Lung (tissue), 12 donors: Measurements from ENCODE around the gene NIPAL3. TPM values are rescaled to one million over a fixed set of nuclear protein-coding genes. Genes with fewer than 3 reads are reported as not detected.
"Not testable (repeated sequence)": the region's sequence is repeated elsewhere in the genome, so short reads cannot be mapped to it uniquely, and the experiment has no call there.

Source experiments
- ATAC-seq: fragments of 200-7000 bp; cut with Tn5 transposase; one replicate; pipeline ENCODE4 v1.9.1; 2020; ENCODE audit warnings: moderate number of reproducible peaks; ENCODE audit not compliant: insufficient read depth, low FRiP score
- DNase-seq, 3 donors: peaks; one replicate each; pipeline ENCODE4 v3.0.0-alpha.2; 2013 to 2017
- H3K27ac ChIP-seq, 2 donors: one replicate each; pipeline ENCODE4 v1.5.1; 2013; ENCODE audit warnings: mild to moderate bottlenecking in 2 of 2, moderate library complexity in 2 of 2, control low read depth in 1 of 2, inconsistent platforms in 1 of 2, low read depth in 1 of 2, low read length in 1 of 2
- H3K27me3 ChIP-seq, 3 donors: one replicate each; pipeline ENCODE4 v1.5.1; 2013; ENCODE audit warnings: low read length in 2 of 3; ENCODE audit not compliant: control insufficient read depth in 3 of 3, insufficient read depth in 3 of 3
- H3K36me3 ChIP-seq, 4 donors: one replicate each; pipeline ENCODE4 v1.5.1; 2013; ENCODE audit warnings: low read length in 4 of 4, mild to moderate bottlenecking in 1 of 4, moderate library complexity in 1 of 4; ENCODE audit not compliant: control insufficient read depth in 4 of 4, insufficient read depth in 4 of 4
- H3K4me1 ChIP-seq, 5 donors: one replicate each; pipeline ENCODE4 v1.5.1; 2013; ENCODE audit warnings: low read length in 5 of 5, mild to moderate bottlenecking in 2 of 5, moderate library complexity in 1 of 5; ENCODE audit not compliant: control insufficient read depth in 5 of 5, insufficient read depth in 5 of 5
- H3K4me3 ChIP-seq: one replicate; pipeline ENCODE4 v1.5.1; 2013; ENCODE audit warnings: mild to moderate bottlenecking, control low read depth, moderate library complexity
- H3K9ac ChIP-seq, 2 donors: one replicate each; pipeline ENCODE4 v1.5.1; 2013; ENCODE audit warnings: low read length in 2 of 2, control low read depth in 1 of 2; ENCODE audit not compliant: insufficient read depth in 1 of 2
- H3K9me3 ChIP-seq, 4 donors: one replicate each; pipeline ENCODE4 v1.5.1; 2013; ENCODE audit warnings: low read length in 3 of 4, mild to moderate bottlenecking in 1 of 4, moderate library complexity in 1 of 4; ENCODE audit not compliant: control insufficient read depth in 4 of 4, insufficient read depth in 3 of 4
- WGBS, 2 donors: extraction: QIAGEN DNeasy Blood & Tissue Kit; methylation state at CpG; one replicate each; pipeline ENCODE4 v1.1.7; 2013; 5-methylcytosine and 5-hydroxymethylcytosine counted together
- polyA plus RNA-seq, 2 donors: library from polyadenylated mRNA; stranded (reverse); fragments of 200-250 nt; gene quantifications; one replicate each; pipeline ENCODE4 v1.2.1, GENCODE V29; 2013
- total RNA-seq, 2 donors: library from RNA; depleted of rRNA in 1 of 2; stranded (reverse); fragments of >200 nt in 1 of 2; gene quantifications; one replicate each; pipeline ENCODE4 v1.2.1, GENCODE V29; 2014 to 2021
- TF ChIP-seq, protein P1 (sequence below): IDR thresholded peaks from 2 replicates; pipeline ENCODE4 v1.5.1; 2012; ENCODE audit warnings: mild to moderate bottlenecking; ENCODE audit errors: control extremely low read depth, extremely low read depth
- donor health status: control.
- donor health status: control.
- donor health status: Bipolar disorder and iron deficiency.
- donor health status: healthy.
- donor health status: DM: yes; HTN: yes; CAD: no.

Gene NIPAL3
- total and polyA plus RNA-seq, 4 donors: 11.9 to 31.8 (median 19.8) TPM

DNA sequence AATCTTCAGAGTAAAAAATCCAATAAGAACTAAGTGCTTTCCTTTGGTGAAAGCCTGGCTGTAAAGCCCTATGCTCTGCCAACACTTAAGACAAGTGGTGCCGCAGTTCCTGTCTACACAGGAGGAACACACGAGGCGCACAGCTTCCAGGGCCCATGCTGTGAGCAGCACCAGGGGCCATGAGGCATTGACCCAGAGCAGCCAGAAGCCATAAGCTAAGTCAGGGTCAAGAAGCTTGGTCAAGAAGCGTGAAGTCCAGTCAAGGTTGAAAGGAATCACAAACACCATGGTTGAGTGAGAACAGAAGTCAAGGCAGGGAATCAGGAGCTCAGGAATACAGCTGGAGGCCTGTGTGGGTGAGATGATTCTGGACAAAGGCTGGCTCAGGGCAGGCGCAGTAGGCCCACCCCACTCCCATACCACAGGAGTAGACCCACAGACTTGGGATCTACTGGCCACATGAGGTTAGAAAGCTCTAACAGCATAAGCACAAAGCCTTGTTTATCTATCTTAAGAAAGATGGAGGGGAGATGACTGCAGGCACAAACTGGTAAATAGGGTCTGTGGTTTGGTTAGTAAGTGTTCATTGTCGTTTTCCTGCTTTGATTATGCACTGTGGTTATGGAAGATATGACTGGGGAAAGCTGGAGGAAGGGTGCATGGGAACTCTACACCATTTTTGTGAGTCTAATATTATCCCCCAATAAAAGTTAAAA is 44.1 kb downstream of the NIPAL3 start:
- H3K9ac ChIP-seq: no peak overlapping the region
- H3K4me1 ChIP-seq: no peaks in the 10 kb centered on the region
- TF ChIP-seq, protein P1, sequence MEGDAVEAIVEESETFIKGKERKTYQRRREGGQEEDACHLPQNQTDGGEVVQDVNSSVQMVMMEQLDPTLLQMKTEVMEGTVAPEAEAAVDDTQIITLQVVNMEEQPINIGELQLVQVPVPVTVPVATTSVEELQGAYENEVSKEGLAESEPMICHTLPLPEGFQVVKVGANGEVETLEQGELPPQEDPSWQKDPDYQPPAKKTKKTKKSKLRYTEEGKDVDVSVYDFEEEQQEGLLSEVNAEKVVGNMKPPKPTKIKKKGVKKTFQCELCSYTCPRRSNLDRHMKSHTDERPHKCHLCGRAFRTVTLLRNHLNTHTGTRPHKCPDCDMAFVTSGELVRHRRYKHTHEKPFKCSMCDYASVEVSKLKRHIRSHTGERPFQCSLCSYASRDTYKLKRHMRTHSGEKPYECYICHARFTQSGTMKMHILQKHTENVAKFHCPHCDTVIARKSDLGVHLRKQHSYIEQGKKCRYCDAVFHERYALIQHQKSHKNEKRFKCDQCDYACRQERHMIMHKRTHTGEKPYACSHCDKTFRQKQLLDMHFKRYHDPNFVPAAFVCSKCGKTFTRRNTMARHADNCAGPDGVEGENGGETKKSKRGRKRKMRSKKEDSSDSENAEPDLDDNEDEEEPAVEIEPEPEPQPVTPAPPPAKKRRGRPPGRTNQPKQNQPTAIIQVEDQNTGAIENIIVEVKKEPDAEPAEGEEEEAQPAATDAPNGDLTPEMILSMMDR: no peak
- DNase-seq: no peak
- H3K36me3 ChIP-seq: peaks cover 0 to 33% (median 8%) of the 10 kb centered on the region in 4 donors
- no peaks in the 10 kb centered on the region for H3K27me3 ChIP-seq
- 91 to 92% methylated on average over 6 of the region's 6 CpGs for WGBS, 2 donors
- no peaks in the 10 kb centered on the region for H3K9me3 ChIP-seq
- no peak overlapping the region for H3K4me3 ChIP-seq
- no peak for ATAC-seq
- H3K27ac ChIP-seq: no peak overlapping the region

DNA sequence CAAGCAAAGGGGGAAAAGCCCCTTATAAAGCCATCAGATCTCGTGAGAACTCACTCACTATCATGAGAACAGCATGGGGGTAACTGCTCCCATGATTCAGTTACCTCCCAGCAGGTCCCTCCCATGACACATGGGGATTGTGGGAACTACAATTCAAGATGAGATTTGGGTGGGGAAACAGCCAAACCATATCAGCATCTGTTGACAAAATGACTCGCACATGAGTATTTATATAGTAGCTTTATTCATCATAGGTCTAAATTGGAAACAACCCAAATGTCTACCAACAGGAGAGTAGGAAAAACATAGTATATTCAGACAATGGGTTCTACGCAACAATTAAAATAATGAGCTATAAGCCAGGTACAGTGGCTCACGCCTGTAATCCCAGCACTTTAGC is 46.5 kb downstream of the NIPAL3 start:
- not testable (repeated sequence) for H3K9ac ChIP-seq, H3K9me3 ChIP-seq, DNase-seq, H3K4me3 ChIP-seq, H3K27me3 ChIP-seq, H3K27ac ChIP-seq, ATAC-seq, H3K4me1 ChIP-seq
- peaks cover 3 to 24% (median 8%) of the 10 kb centered on the region in 4 donors for H3K36me3 ChIP-seq
- WGBS, 2 donors: 91 to 94% methylated on average over 4 of the region's 4 CpGs

DNA sequence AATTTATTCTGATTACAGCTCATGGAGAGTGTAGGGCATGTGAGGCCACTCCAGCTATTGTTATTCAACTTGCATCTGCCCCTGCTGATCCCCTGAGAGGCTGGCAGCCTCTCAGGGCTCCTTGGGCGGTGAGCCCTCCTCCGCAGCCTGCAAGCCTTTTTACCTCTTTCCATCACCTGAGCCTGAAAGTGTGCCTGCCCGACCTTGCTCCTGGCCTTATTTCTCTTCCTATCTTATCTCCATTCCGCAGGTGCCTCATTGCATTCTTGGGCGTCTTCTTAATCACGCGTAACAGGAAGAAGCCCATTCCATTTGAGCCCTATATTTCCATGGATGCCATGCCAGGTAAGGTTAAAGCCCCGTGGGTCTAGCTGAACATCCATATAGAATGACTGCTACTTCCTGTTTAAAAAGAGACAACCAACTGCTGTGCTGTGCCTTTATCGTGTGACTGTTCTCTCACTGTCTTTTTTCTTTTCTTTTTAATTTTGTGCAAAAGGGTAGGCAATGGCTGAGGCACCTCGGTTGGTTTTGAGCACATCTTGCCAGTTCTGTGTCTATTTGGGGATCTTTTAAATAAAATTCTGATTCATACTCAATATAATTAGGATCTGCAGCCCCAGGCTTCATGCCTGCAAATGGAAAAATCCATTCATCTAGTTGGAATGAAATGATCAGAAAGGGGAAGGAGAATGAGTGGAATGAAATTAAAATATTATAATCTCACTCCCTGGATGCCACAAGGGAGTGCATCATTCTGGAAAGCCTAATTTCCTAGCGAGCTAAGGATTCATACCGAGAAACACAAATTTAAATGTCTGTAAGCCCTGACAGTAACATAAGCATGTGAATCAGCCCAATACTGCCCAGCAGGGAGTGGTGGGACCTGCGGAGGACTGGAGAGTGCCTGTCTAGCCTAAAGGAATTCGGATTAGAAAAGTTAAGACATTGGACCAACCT is 48.5 kb downstream of the NIPAL3 start:
- Histone ChIP-seq H3K27me3 (no peaks in the 10 kb centered on the region), H3K36me3 (peaks cover 3 to 13% (median 3%) of the 10 kb centered on the region in 4 donors), H3K4me3 (no peak overlapping the region), H3K4me1 (no peaks in the 10 kb centered on the region), H3K9me3 (no peaks in the 10 kb centered on the region), H3K27ac (no peak overlapping the region), H3K9ac (no peak overlapping the region)
- ATAC-seq: no peak
- TF ChIP-seq, protein P1: no peak
- 78 to 84% methylated on average over 14 of the region's 14 CpGs for WGBS, 2 donors
- no peak for DNase-seq

DNA sequence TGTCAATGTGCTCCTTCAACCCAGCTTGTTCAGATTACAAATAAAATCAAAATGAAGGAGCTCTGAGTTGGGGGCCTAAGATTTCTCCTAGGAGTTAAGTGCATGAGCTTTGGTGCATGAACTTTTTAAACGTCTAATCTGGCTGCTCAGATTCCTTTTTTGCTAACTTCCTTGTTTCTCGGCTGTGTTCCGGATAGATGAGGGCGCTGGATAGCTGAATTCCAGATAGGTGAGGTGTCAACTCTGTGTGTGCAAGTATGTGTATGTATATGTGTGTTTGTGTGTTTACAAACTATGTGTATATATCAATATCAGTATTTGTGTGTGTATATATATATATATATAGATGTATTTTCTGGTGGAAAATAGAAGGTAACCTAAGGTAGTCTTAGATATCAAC is 49.5 kb downstream of the NIPAL3 start:
- Histone ChIP-seq H3K4me3 (no peak overlapping the region), H3K27ac (no peak overlapping the region), H3K4me1 (no peaks in the 10 kb centered on the region), H3K9me3 (no peaks in the 10 kb centered on the region), H3K27me3 (no peaks in the 10 kb centered on the region), H3K9ac (no peak overlapping the region), H3K36me3 (peaks cover 2 to 12% (median 3%) of the 10 kb centered on the region in 4 donors)
- ATAC-seq (no peak), DNase-seq (no peak)
- TF ChIP-seq, protein P1: no peak
- WGBS, 2 donors: 37 to 76% methylated on average over 4 of the region's 4 CpGs
